ENCODE results near the gene NCOR1. TPM values are rescaled to one million over a fixed set of nuclear protein-coding genes. Genes with fewer than 3 reads are reported as not detected.

Gene NCOR1
- total and polyA plus RNA-seq, 2 of the 13 experiments (the other 11 are each of a cell fraction or from before 2014, with no cell fraction given), result 57.0 to 71.7 TPM

DNA sequence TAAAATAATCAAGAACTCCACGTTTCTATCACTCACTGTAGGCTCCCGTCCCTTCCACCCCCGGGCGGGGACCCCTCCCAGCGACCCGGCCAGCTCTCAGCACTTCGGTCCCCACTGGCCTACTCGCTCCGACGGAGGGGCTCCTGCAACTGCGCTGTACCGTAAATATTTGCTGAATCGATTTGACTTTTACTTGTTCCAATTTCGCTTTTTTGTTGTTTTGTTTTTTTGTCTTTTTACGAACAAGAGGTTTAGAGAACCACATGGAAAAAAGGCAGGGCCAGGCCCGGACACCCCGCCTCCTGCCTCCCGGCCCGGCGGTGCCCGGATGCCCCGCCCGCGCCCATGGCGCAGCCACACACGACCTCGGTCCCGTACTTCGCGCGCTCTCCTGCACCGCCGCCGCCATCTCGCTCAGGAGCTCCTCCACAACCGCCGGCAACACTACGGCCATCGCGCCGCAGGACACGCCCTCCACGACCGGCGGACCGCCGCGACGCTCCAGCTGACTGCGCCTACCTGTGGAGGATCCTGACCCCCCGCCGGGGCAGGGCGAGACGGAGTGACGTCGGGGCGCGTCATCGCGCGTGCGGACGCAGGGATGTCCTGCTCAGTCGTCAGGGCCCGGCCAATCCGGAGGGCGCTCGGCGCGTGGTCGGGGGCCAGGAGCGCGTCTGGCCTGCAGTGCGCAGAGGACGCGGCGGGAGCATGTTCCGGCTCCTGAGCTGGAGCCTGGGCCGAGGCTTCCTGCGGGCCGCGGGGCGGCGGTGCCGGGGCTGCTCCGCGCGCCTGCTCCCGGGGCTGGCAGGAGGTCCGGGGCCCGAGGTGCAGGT lies 216.0 kb downstream of the NCOR1 start, which contains the start of the genes TTC19 and ZSWIM7 (continued):
- TF ChIP-seq, protein P1, sequence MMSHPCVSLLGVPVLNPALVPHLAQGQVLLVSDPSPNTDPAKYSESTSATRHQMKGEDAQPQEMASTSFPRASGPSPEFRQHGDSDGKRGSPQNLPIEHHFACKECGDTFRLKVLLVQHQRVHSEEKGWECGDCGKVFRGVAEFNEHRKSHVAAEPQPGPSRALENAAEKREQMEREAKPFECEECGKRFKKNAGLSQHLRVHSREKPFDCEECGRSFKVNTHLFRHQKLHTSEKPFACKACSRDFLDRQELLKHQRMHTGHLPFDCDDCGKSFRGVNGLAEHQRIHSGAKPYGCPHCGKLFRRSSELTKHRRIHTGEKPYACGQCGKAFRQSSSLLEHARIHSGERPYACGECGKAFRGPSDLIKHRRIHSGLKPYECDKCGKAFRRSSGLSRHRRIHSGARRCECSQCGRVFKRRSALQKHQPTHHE (CRISPR knock-in tag; IDR thresholded peaks at IDR 0.05; ENCODE audit: borderline replicate concordance), result peak; percentile 79; the same call in 1 of the 2 replicates
- TF ChIP-seq ZNF292 (CRISPR knock-in tag; IDR thresholded peaks at IDR 0.05; ENCODE audit: borderline replicate concordance, low read depth), result no peak
- peak; percentile 97 for TF ChIP-seq HOXA9 (CRISPR knock-in tag; IDR thresholded peaks at IDR 0.05; ENCODE audit: borderline replicate concordance)
- TF ChIP-seq ZNF782 (CRISPR knock-in tag; IDR thresholded peaks at IDR 0.05; ENCODE audit: borderline replicate concordance), result peak; percentile 56
- TF ChIP-seq, protein P2, sequence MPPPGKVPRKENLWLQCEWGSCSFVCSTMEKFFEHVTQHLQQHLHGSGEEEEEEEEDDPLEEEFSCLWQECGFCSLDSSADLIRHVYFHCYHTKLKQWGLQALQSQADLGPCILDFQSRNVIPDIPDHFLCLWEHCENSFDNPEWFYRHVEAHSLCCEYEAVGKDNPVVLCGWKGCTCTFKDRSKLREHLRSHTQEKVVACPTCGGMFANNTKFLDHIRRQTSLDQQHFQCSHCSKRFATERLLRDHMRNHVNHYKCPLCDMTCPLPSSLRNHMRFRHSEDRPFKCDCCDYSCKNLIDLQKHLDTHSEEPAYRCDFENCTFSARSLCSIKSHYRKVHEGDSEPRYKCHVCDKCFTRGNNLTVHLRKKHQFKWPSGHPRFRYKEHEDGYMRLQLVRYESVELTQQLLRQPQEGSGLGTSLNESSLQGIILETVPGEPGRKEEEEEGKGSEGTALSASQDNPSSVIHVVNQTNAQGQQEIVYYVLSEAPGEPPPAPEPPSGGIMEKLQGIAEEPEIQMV (CRISPR knock-in tag; IDR thresholded peaks at IDR 0.05; ENCODE audit: low read depth), result peak; percentile 99
- TF ChIP-seq, protein P3, sequence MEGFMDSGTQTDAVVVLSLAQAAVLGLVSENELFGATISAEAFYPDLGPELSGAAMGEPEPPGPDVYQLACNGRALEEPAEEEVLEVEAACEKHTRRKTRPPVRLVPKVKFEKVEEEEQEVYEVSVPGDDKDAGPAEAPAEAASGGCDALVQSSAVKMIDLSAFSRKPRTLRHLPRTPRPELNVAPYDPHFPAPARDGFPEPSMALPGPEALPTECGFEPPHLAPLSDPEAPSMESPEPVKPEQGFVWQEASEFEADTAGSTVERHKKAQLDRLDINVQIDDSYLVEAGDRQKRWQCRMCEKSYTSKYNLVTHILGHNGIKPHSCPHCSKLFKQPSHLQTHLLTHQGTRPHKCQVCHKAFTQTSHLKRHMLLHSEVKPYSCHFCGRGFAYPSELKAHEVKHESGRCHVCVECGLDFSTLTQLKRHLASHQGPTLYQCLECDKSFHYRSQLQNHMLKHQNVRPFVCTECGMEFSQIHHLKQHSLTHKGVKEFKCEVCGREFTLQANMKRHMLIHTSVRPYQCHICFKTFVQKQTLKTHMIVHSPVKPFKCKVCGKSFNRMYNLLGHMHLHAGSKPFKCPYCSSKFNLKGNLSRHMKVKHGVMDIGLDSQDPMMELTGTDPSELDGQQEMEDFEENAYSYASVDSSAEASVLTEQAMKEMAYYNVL (CRISPR knock-in tag; IDR thresholded peaks at IDR 0.05; ENCODE audit: borderline replicate concordance), result peak; percentile 88
- TF ChIP-seq, protein P4, sequence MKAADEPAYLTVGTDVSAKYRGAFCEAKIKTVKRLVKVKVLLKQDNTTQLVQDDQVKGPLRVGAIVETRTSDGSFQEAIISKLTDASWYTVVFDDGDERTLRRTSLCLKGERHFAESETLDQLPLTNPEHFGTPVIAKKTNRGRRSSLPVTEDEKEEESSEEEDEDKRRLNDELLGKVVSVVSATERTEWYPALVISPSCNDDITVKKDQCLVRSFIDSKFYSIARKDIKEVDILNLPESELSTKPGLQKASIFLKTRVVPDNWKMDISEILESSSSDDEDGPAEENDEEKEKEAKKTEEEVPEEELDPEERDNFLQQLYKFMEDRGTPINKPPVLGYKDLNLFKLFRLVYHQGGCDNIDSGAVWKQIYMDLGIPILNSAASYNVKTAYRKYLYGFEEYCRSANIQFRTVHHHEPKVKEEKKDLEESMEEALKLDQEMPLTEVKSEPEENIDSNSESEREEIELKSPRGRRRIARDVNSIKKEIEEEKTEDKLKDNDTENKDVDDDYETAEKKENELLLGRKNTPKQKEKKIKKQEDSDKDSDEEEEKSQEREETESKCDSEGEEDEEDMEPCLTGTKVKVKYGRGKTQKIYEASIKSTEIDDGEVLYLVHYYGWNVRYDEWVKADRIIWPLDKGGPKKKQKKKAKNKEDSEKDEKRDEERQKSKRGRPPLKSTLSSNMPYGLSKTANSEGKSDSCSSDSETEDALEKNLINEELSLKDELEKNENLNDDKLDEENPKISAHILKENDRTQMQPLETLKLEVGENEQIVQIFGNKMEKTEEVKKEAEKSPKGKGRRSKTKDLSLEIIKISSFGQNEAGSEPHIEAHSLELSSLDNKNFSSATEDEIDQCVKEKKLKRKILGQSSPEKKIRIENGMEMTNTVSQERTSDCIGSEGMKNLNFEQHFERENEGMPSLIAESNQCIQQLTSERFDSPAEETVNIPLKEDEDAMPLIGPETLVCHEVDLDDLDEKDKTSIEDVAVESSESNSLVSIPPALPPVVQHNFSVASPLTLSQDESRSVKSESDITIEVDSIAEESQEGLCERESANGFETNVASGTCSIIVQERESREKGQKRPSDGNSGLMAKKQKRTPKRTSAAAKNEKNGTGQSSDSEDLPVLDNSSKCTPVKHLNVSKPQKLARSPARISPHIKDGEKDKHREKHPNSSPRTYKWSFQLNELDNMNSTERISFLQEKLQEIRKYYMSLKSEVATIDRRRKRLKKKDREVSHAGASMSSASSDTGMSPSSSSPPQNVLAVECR (CRISPR knock-in tag; IDR thresholded peaks at IDR 0.05; ENCODE audit: borderline replicate concordance), result peak; percentile 97
- TF ChIP-seq ZNF232 (CRISPR knock-in tag; IDR thresholded peaks at IDR 0.05; ENCODE audit: borderline replicate concordance), result no peak
- TF ChIP-seq, protein P5, sequence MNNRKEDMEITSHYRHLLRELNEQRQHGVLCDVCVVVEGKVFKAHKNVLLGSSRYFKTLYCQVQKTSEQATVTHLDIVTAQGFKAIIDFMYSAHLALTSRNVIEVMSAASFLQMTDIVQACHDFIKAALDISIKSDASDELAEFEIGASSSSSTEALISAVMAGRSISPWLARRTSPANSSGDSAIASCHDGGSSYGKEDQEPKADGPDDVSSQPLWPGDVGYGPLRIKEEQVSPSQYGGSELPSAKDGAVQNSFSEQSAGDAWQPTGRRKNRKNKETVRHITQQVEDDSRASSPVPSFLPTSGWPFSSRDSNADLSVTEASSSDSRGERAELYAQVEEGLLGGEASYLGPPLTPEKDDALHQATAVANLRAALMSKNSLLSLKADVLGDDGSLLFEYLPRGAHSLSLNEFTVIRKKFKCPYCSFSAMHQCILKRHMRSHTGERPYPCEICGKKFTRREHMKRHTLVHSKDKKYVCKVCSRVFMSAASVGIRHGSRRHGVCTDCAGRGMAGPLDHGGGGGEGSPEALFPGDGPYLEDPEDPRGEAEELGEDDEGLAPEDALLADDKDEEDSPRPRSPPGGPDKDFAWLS (CRISPR knock-in tag; IDR thresholded peaks at IDR 0.05; ENCODE audit: borderline replicate concordance), result no peak
- TF ChIP-seq JARID2 (CRISPR knock-in tag; IDR thresholded peaks at IDR 0.05; ENCODE audit: insufficient replicate concordance), result peak; percentile 89
- TF ChIP-seq ZMYM3 (CRISPR knock-in tag; IDR thresholded peaks at IDR 0.05), result peak; percentile 65; the same call in 1 of the 2 replicates
- 0 out of 2 replicates have a peak, but pooled peaks have one; percentile 38 for TF ChIP-seq HOXD1 (CRISPR knock-in tag; IDR thresholded peaks at IDR 0.05)
- TF ChIP-seq ZNF558 (CRISPR knock-in tag; IDR thresholded peaks at IDR 0.05; ENCODE audit: borderline replicate concordance), result no peak; the same call in 1 of the 2 replicates
- no peak; the same call in 1 of the 2 replicates for TF ChIP-seq ZNF101 (CRISPR knock-in tag; IDR thresholded peaks at IDR 0.05; ENCODE audit: borderline replicate concordance, low read depth)
- TF ChIP-seq RFX5 (IDR thresholded peaks at IDR 0.05; ENCODE audit: low read depth, low read length), result peak; percentile 57
- TF ChIP-seq NFYC (CRISPR knock-in tag; IDR thresholded peaks at IDR 0.05), result peak; percentile 85
